ENCODE data around the gene DAAM2.
A peak's percentile ranks its signal among the peaks of the same experiment; 100 is the strongest.

Gene DAAM2

GRCh38 chr6:39882531-39882899, 90.3 kb downstream of the DAAM2 start:
- Histone ChIP-seq H3K27me3 (ENCODE audit: low read depth) (no peaks in the 10 kb centered on the region), H3K4me3 (no peak overlapping the region), H3K4me1 (no peaks in the 10 kb centered on the region), H3K9me3 (no peaks in the 10 kb centered on the region), H3K36me3 (replicated peaks) (no peaks in the 10 kb centered on the region)
- in situ Hi-C loops (cut with MboI; ENCODE audit: low sequenced_read_pairs) = loop anchor here (25.0 kb wide), 1 partner anchor 430 kb away; no protein-coding TSS in a partner anchor
- DNase-seq (ENCODE audit: low spot score in 2 of 2) = no peak

DNA sequence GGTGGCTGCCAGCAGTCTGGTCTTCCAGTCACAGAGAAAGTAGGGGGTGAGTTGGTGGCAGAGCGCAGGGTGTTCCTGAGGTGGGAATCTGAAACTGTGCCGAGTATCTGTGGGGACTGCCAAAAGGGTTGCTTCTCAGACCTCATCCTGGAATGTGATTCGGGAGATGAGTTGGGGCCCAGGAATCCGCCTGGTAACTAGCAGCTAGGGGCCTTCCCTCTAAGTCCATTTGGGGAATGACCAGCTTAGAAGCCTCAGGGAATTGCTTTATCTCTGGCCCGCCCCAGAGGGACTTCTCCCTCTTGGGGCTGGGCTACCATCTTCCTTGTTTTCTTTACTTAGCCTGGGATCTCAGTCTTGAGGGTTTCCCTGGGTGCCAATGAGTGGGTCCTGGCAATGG, 92.5 kb downstream of the DAAM2 start:
- Histone ChIP-seq H3K36me3 (replicated peaks) (no peaks in the 10 kb centered on the region), H3K9me3 (no peaks in the 10 kb centered on the region), H3K27me3 (ENCODE audit: low read depth) (no peaks in the 10 kb centered on the region), H3K4me3 (no peak overlapping the region), H3K4me1 (no peaks in the 10 kb centered on the region)
- no peak for DNase-seq (ENCODE audit: low spot score in 2 of 2)
- in situ Hi-C loops (cut with MboI; ENCODE audit: low sequenced_read_pairs) = loop anchor here (25.0 kb wide), 1 partner anchor 428 kb away; no protein-coding TSS in a partner anchor

DNA sequence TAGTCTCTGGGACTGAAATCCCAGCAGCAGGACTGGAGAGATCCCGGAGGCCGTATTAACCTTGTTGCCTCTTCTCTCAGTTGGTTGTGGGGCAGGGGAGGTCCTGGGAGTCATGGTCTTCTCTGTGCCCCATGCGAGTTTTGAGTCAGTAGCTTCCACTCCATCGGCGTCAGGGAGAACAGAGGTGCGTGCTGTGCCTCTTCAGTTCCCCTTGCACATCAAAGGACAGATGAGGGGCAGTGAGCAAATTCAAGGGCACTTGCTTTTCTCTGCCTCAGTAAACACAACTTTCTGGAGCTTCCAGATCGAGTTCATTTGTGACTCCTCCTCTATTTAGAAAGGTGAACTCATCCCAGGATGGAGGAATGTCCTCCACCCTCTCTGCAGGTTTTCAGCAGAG, 93.5 kb downstream of the DAAM2 start:
- no peaks in the 10 kb centered on the region for H3K36me3 ChIP-seq (replicated peaks)
- H3K4me3 ChIP-seq = no peak overlapping the region
- H3K9me3 ChIP-seq = no peaks in the 10 kb centered on the region
- no peak for DNase-seq (ENCODE audit: low spot score in 2 of 2)
- H3K4me1 ChIP-seq = no peaks in the 10 kb centered on the region
- H3K27me3 ChIP-seq (ENCODE audit: low read depth) = no peaks in the 10 kb centered on the region
- in situ Hi-C loops (cut with MboI; ENCODE audit: low sequenced_read_pairs) = loop anchor here (25.0 kb wide), 1 partner anchor 427 kb away; no protein-coding TSS in a partner anchor

DNA sequence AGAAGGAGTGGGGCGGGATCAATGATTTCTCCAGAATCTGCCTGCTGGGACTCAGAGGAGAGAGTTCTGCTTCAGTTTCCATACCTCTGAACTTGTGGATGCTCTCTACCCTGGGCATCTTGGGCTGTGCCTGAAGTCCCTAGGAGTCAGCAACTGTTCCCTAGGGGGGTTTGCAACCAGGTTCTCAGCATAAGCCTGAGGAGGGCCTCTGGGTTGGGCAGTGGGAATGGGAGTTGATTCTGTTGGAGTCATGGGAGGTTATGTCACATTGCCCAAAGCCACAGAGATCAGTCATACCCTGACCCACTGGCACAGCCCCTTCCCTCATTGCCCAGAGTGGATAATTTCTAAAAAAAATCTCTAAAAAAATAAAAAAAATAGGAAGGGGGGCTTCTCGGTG, 94.7 kb downstream of the DAAM2 start:
- Histone ChIP-seq H3K9me3 (no peaks in the 10 kb centered on the region), H3K4me1 (no peaks in the 10 kb centered on the region), H3K27me3 (ENCODE audit: low read depth) (no peaks in the 10 kb centered on the region), H3K36me3 (replicated peaks) (no peaks in the 10 kb centered on the region), H3K4me3 (no peak overlapping the region)
- in situ Hi-C loops (cut with MboI; ENCODE audit: low sequenced_read_pairs) = loop anchor here (25.0 kb wide), 1 partner anchor 425 kb away; no protein-coding TSS in a partner anchor
- no peak for DNase-seq (ENCODE audit: low spot score in 2 of 2)

DNA sequence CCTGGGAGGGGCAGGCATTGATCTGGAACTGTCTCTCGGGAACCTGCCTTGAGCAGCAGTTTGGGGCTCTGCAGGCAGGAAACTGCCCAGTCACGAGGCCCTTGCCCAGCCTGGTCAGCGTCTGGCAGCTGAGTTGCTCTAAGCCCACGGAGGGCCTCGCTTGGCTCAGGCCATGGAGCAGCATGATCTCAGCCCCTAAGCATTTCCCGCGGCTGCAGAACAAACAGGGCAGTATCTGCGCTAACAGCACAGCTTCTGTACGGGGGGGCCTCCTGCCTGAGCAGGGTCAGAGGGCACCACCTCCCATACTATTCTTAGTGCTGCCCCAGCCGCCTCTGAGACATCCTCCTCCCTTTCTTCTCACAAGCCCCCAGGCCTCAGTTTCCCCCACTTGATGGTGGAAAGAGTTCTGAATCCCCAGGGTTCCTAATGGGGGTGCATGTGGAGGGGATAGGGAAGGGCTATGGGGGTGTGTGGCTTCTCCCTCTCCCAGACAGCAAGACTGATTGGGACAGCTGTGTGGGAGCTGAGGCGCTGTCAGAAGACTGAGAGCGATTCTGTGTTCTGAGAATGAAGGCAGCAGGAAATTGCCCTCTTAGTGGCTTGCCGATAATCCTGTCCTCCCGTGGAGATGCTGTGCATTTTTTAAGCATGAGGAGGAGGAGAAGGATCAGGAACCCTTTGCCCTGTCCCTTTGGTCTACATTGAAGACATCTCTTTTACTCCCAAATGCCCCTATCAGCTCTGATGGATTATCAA, 95.7 kb downstream of the DAAM2 start:
- no peak for DNase-seq (ENCODE audit: low spot score in 2 of 2)
- Histone ChIP-seq H3K9me3 (no peaks in the 10 kb centered on the region), H3K4me1 (no peaks in the 10 kb centered on the region), H3K27me3 (ENCODE audit: low read depth) (no peaks in the 10 kb centered on the region), H3K36me3 (replicated peaks) (no peaks in the 10 kb centered on the region), H3K4me3 (no peak overlapping the region)
- in situ Hi-C loops (cut with MboI; ENCODE audit: low sequenced_read_pairs) = loop anchor here (25.0 kb wide), 1 partner anchor 424 kb away; no protein-coding TSS in a partner anchor

DNA sequence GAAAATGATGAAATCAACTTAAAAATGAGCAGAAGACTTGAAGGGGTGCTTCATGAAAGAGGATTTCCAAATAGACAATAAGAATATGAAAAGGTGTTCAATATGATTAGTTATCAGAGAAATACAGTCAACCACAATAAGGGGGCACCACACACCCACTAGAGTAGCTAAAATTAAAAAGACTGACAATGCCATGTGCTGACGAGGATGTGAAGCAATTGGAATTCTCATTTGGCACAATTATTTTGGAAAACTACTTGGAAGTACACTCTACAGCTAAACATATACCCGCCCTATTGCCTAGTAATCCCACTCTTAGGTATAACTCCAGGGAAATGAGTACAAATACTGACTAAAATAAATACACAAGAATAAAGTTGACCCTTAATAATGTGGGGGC, 97.1 kb downstream of the DAAM2 start:
- Histone ChIP-seq H3K4me1 (no peaks in the 10 kb centered on the region), H3K9me3 (no peaks in the 10 kb centered on the region), H3K36me3 (replicated peaks) (no peaks in the 10 kb centered on the region), H3K4me3 (no peak overlapping the region), H3K27me3 (ENCODE audit: low read depth) (no peaks in the 10 kb centered on the region)
- in situ Hi-C loops (cut with MboI; ENCODE audit: low sequenced_read_pairs) = loop anchor here (25.0 kb wide), 1 partner anchor 423 kb away; no protein-coding TSS in a partner anchor
- no peak for DNase-seq (ENCODE audit: low spot score in 2 of 2)

GRCh38 chr6:39891353-39891752, 99.2 kb downstream of the DAAM2 start:
- Histone ChIP-seq H3K27me3 (ENCODE audit: low read depth) (no peaks in the 10 kb centered on the region), H3K4me1 (no peaks in the 10 kb centered on the region), H3K4me3 (no peak overlapping the region), H3K9me3 (no peaks in the 10 kb centered on the region), H3K36me3 (replicated peaks) (no peaks in the 10 kb centered on the region)
- no peak for DNase-seq (ENCODE audit: low spot score in 2 of 2)
- in situ Hi-C loops (cut with MboI; ENCODE audit: low sequenced_read_pairs) = loop anchor here (10.0 to 25.0 kb wide), 2 partner anchors 421 to 537 kb away; no protein-coding TSS in a partner anchor

DNA sequence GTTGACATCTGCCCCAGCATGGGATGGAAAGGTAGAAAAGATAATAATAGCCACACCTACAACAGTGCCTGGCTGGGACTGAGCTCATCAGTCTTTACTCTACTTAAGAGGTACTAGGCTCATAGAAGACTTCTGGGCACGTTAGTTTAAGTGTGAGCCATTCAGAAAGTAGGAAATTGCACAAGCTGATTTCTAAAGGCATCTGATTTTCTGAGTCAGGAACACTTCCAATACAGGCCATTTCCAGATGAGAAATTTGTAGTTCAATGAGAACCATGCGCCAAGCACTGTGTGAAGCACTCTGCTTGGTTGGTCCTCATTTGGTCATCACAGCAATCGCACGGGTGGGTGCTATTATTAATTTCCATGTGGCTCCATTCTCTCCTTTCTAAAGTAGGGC, 99.8 kb downstream of the DAAM2 start:
- Histone ChIP-seq H3K27me3 (ENCODE audit: low read depth) (no peaks in the 10 kb centered on the region), H3K36me3 (replicated peaks) (no peaks in the 10 kb centered on the region), H3K9me3 (no peaks in the 10 kb centered on the region), H3K4me3 (no peak overlapping the region), H3K4me1 (no peaks in the 10 kb centered on the region)
- in situ Hi-C loops (cut with MboI; ENCODE audit: low sequenced_read_pairs) = loop anchor here (10.0 to 25.0 kb wide), 2 partner anchors 420 to 537 kb away; no protein-coding TSS in a partner anchor
- no peak for DNase-seq (ENCODE audit: low spot score in 2 of 2)

DNA sequence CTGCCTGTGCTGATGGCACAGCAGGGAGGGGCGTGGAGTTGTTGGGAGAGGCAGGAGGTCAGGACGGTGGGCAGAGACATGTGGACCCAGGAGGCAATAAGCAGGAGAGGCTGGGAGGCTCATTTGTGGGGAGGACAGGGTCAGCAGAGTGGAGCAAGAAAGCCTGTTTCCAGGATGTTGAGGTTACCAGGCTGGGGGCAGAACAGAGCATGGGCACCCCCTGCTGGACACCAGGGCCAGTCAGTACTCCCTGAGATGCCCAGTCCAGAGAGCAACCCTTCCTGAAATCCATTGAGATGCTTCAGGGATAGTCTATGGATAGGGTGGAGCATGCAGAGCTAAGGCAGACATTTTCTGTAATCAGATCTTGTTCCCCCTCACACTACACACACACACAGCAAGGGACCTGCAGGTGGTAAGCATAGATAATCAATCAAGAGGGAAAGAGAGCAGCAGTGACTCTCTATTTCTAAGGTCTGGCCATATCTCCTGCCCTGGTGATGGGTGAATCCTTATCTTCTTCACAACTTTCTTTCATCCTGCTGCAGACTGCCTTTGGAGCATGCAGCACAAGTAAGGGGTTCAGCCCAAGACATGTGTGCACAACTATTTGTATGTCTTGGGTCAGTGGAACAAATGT, 100.4 kb downstream of the DAAM2 start:
- in situ Hi-C loops (cut with MboI; ENCODE audit: low sequenced_read_pairs) = loop anchor here (10.0 to 25.0 kb wide), 2 partner anchors 420 to 538 kb away; no protein-coding TSS in a partner anchor
- Histone ChIP-seq H3K4me1 (no peaks in the 10 kb centered on the region), H3K4me3 (no peak overlapping the region), H3K9me3 (no peaks in the 10 kb centered on the region), H3K36me3 (replicated peaks) (no peaks in the 10 kb centered on the region), H3K27me3 (ENCODE audit: low read depth) (no peaks in the 10 kb centered on the region)
- peak in 1 of 2 experiments; percentile 49 for DNase-seq (ENCODE audit: low spot score in 2 of 2)

DNA sequence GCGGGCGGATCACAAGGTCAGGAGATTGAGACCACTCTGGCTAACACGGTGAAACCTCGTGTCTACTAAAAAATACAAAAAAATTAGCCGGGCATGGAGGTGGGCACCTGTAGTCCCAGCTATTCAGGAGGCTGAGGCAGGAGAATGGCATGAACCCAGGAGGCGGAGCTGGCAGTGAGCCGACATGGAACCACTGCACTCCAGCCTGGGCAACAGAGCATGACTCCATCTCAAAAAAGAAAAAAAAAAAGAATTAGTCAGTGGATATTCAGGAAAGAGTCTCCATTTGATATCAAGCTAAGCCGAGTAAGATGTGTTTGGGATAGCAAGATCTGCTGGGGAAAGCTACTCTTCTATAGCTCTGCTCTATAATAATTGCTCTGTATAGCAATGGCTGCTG, 101.1 kb downstream of the DAAM2 start:
- Histone ChIP-seq H3K4me1 (no peaks in the 10 kb centered on the region), H3K27me3 (ENCODE audit: low read depth) (no peaks in the 10 kb centered on the region), H3K4me3 (no peak overlapping the region), H3K36me3 (replicated peaks) (no peaks in the 10 kb centered on the region), H3K9me3 (no peaks in the 10 kb centered on the region)
- in situ Hi-C loops (cut with MboI; ENCODE audit: low sequenced_read_pairs) = loop anchor here (10.0 to 25.0 kb wide), 2 partner anchors 419 to 538 kb away; no protein-coding TSS in a partner anchor
- no peak for DNase-seq (ENCODE audit: low spot score in 2 of 2)

DNA sequence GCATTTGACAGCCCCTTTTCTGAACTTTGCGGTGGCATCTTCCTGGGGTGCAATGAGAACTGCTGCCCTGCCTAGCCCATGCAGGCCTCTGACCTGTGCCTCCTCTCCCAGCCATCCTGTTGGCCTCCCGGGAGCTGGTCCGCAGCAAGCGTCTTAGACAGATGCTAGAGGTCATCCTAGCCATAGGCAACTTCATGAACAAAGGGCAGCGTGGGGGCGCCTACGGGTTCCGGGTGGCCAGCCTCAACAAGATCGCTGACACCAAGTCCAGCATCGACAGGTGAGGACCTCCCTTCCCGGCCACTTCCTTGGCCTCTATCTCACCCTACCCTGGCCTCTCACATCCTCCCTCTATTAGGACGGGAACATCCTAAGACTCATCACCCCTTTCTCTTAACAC, 104.5 kb downstream of the DAAM2 start:
- H3K9me3 ChIP-seq = no peaks in the 10 kb centered on the region
- H3K36me3 ChIP-seq (replicated peaks) = no peaks in the 10 kb centered on the region
- H3K4me3 ChIP-seq = no peak overlapping the region
- no peaks in the 10 kb centered on the region for H3K27me3 ChIP-seq (ENCODE audit: low read depth)
- no peaks in the 10 kb centered on the region for H3K4me1 ChIP-seq
- in situ Hi-C loops (cut with MboI; ENCODE audit: low sequenced_read_pairs) = loop anchor here (10.0 to 25.0 kb wide), 2 partner anchors 416 to 542 kb away; no protein-coding TSS in a partner anchor
- no peak for DNase-seq (ENCODE audit: low spot score in 2 of 2)

GRCh38 chr6:39897698-39898097, 105.5 kb downstream of the DAAM2 start:
- Histone ChIP-seq H3K36me3 (replicated peaks) (no peaks in the 10 kb centered on the region), H3K27me3 (ENCODE audit: low read depth) (no peaks in the 10 kb centered on the region), H3K4me3 (no peak overlapping the region), H3K4me1 (no peaks in the 10 kb centered on the region), H3K9me3 (no peaks in the 10 kb centered on the region)
- DNase-seq (ENCODE audit: low spot score in 2 of 2) = no peak
- in situ Hi-C loops (cut with MboI; ENCODE audit: low sequenced_read_pairs) = loop anchor here (10.0 to 25.0 kb wide), 2 partner anchors 415 to 543 kb away; no protein-coding TSS in a partner anchor

DNA sequence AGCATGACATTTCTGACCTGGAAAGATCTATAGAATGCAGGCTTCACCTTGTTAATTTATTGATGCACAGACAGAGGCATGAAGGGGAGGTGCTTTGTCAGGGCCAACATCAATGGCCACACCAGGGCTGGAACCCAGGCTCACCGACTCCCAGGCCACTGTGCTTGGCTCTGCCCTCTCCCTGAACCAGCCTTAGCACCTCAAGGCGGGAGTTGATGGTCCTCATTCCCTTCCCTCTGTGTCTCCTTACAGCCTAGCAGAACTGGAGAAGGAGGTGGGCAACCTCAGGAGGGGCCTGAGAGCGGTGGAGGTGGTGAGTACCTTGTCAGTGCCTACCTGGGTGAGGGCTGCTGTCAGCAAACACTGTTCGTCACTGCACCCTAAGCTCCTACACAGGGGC, 106.4 kb downstream of the DAAM2 start:
- no peak overlapping the region for H3K4me3 ChIP-seq
- H3K27me3 ChIP-seq (ENCODE audit: low read depth) = no peaks in the 10 kb centered on the region
- no peaks in the 10 kb centered on the region for H3K9me3 ChIP-seq
- no peaks in the 10 kb centered on the region for H3K36me3 ChIP-seq (replicated peaks)
- DNase-seq (ENCODE audit: low spot score in 2 of 2) = no peak
- no peaks in the 10 kb centered on the region for H3K4me1 ChIP-seq
- in situ Hi-C loops (cut with MboI; ENCODE audit: low sequenced_read_pairs) = loop anchor here (10.0 to 25.0 kb wide), 2 partner anchors 414 to 544 kb away; no protein-coding TSS in a partner anchor
